T47D (cell line): ENCODE measurements around the gene PGAP6.

ENCODE experiments used
- DNase-seq, 2 experiments: peaks; one replicate each; pipeline versions ENCODE4 v3.0.0 to v3.0.0-alpha.2; 2011 to 2012; ENCODE audit warnings: low read depth in 1 of 2, low spot score in 1 of 2
- JUND ChIP-seq: IDR thresholded peaks from 2 replicates; pipeline ENCODE4 v1.6.1; 2012; ENCODE audit warnings: low read depth
- in situ Hi-C: cut with HindIII; loops from 2 replicates; pipeline ENCODE4 v1.10.0; 2016; ENCODE audit warnings: low sequenced_read_pairs, low pct_unique_long_range_greater_than_20kb

PGAP6 gene

DNA sequence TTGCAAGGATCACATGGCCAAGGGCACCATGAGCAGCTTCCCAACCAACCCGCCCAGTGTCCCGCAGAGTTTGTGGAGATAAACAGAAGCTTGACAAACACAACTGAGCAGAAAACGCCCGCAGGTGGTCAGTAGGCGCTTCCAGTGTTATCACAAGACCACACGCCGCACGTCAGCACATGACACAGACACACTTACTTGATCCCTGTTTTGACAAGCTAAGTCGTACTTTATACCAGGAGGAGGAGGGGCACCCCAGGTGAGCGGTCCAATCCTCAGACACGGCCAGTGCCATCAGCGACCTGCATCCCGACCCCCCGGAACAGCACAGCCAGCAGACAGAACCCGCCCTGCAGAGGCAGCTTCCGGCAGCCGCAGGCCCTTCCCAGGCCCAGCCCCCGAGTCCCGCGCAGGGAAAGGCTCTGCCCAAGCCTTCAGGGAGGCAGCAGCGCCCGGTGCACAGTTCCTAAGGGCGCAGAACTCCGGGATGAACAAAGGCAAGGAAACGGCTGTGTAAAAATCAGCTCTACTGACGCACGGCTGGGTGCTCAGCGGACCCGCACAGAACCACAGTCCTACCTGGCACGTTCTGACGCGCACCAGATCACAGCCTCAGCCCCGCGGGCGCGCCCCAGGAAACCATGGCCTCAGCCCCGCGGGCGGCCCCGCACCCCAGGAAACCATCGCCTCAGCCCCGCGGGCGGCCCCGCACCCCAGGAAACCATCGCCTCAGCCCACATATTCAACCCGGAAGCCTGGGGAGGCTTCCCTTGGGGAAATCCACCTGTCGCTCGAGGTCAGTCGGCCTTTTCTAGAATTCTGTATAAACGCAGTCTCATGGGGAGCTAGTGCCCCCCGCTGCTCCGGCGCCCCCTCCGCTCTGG lies 57.1 kb downstream of the PGAP6 start:
- DNase-seq: no peak
- no peak for TF ChIP-seq JUND
- in situ Hi-C loops: no loop called here

DNA sequence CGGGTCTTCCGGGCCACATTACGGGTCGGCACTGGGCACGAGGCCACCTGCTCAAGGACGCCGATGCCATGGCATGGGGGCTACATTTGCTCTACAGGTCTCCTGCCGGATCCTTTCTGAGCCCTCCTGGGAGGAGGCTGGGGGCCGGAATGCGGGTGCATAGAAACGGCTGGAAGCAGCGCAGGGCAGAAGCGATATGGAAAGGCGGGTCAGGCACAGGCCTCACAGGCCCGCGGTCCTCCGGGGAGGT lies 57.7 kb downstream of the PGAP6 start:
- DNase-seq: no peak
- in situ Hi-C loops: no loop called here
- TF ChIP-seq JUND: no peak

DNA sequence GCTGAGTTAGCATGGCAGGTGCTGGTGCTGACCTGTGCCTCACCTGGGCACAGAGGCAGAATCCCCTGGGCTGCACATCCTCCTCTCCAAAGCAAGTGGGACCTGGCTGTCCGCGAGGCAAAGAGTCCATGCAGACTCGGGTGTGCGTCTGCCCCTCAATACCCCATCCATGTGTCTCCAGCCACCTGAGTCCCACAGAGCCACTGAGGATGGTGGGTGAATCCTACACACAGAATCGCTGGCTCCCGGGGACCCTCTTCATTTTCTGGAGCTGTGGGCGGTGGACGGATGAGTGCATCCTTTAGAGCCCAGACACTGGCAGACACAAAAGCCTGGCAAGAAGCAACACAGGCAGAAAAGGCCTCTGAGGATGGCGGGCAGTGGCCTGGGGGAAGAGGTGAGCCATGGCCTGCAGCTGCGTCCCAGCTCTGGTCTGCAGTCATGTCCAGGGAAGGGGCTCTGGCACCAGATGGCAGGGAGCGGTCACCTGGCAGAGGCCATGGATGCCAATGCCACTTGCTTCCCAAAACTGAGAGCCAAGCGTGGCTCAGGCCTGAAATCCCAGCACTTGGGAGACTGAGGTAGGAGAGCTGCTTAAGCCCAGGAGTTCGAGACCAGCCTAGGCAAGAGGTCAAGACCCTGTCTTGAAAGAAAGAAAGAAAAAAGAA lies 59.2 kb downstream of the PGAP6 start:
- no peak for TF ChIP-seq JUND
- no peak for DNase-seq
- in situ Hi-C loops: no loop called here

DNA sequence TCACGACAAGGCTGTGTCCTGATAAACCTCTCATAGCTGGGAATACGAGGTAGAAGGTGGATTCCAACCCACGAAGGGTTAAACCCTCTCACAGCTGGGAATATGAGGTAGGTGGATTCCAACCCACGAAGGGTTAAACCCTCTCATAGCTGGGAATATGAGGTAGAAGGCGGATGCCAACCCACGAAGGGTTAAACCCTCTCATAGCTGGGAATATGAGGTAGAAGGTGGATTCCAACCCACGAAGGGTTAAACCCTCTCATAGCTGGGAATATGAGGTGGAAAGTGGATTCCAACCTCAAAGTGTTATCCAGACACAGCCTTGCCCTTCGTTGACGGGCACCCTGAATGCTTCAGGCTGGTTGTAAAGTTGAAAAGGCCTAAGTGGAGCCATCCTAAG lies 60.2 kb downstream of the PGAP6 start:
- TF ChIP-seq JUND: no peak
- in situ Hi-C loops: no loop called here
- DNase-seq: no peak
